Type B pancreatic cell (in vitro differentiated cells): ENCODE data around the gene CDK14. TPM values are rescaled to one million over a fixed set of nuclear protein-coding genes. Genes with fewer than 3 reads are reported as not detected.

Source experiments
- DNase-seq: peaks from one replicate; pipeline ENCODE4 v3.0.0; 2021; ENCODE audit warnings: mixed read lengths; ENCODE audit not compliant: unreplicated experiment; ENCODE audit errors: extremely low spot score
- H3K27ac Mint-ChIP-seq: 2 replicates; pipeline ENCODE4 v1.8.0; 2021; ENCODE audit warnings: mild to moderate bottlenecking, mixed read lengths
- H3K27me3 Mint-ChIP-seq: 2 replicates; pipeline ENCODE4 v1.8.0; 2021; ENCODE audit warnings: mixed read lengths
- H3K36me3 Mint-ChIP-seq: 2 replicates; pipeline ENCODE4 v1.8.0; 2021; ENCODE audit warnings: mixed read lengths
- H3K4me1 Mint-ChIP-seq: one replicate; pipeline ENCODE4 v1.8.0; 2021; ENCODE audit warnings: mixed read lengths; ENCODE audit not compliant: unreplicated experiment
- H3K4me3 Mint-ChIP-seq: 2 replicates; pipeline ENCODE4 v1.8.0; 2021; ENCODE audit warnings: mild to moderate bottlenecking, mixed read lengths
- H3K9me3 Mint-ChIP-seq: 2 replicates; pipeline ENCODE4 v1.8.0; 2021; ENCODE audit warnings: mixed read lengths
- total RNA-seq: library from RNA; stranded (reverse); gene quantifications from 2 replicates; pipeline ENCODE4 v1.2.1, GENCODE V29; 2021; ENCODE audit warnings: low replicate concordance
- TF ChIP-seq, protein P1 (sequence below): fragments of 200-600 bp; sonication (generic); conservative IDR thresholded peaks from 2 replicates; pipeline ENCODE4 v1.5.0; 2021; ENCODE audit warnings: antibody characterized with exemption, mild to moderate bottlenecking

CDK14 gene
- total RNA-seq, 1 donor from 2014 or later: 43.5 TPM

GRCh38 chr7:91041141-91041540, 445.0 kb downstream of the CDK14 start:
- peaks cover 4% of the 10 kb centered on the region for H3K36me3 Mint-ChIP-seq
- H3K4me1 Mint-ChIP-seq: peaks cover 7% of the 10 kb centered on the region
- DNase-seq: no peak
- H3K27ac Mint-ChIP-seq: no peak overlapping the region
- H3K4me3 Mint-ChIP-seq: no peak overlapping the region
- TF ChIP-seq, protein P1, sequence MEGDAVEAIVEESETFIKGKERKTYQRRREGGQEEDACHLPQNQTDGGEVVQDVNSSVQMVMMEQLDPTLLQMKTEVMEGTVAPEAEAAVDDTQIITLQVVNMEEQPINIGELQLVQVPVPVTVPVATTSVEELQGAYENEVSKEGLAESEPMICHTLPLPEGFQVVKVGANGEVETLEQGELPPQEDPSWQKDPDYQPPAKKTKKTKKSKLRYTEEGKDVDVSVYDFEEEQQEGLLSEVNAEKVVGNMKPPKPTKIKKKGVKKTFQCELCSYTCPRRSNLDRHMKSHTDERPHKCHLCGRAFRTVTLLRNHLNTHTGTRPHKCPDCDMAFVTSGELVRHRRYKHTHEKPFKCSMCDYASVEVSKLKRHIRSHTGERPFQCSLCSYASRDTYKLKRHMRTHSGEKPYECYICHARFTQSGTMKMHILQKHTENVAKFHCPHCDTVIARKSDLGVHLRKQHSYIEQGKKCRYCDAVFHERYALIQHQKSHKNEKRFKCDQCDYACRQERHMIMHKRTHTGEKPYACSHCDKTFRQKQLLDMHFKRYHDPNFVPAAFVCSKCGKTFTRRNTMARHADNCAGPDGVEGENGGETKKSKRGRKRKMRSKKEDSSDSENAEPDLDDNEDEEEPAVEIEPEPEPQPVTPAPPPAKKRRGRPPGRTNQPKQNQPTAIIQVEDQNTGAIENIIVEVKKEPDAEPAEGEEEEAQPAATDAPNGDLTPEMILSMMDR: no peak
- H3K9me3 Mint-ChIP-seq: no peaks in the 10 kb centered on the region
- no peaks in the 10 kb centered on the region for H3K27me3 Mint-ChIP-seq

GRCh38 chr7:91041901-91042484, 445.9 kb downstream of the CDK14 start:
- H3K4me3 Mint-ChIP-seq: no peak overlapping the region
- no peak overlapping the region for H3K27ac Mint-ChIP-seq
- H3K27me3 Mint-ChIP-seq: no peaks in the 10 kb centered on the region
- no peaks in the 10 kb centered on the region for H3K9me3 Mint-ChIP-seq
- no peak for DNase-seq
- TF ChIP-seq, protein P1: no peak
- H3K36me3 Mint-ChIP-seq: peaks cover 4% of the 10 kb centered on the region
- peaks cover 7% of the 10 kb centered on the region for H3K4me1 Mint-ChIP-seq

- Mint-ChIP-seq H3K27me3 (no peaks in the 10 kb centered on the region), H3K9me3 (no peaks in the 10 kb centered on the region), H3K27ac (no peak overlapping the region), H3K4me3 (no peak overlapping the region), H3K4me1 (peaks cover 7% of the 10 kb centered on the region), H3K36me3 (peaks cover 4% of the 10 kb centered on the region)
- TF ChIP-seq, protein P1: no peak
- DNase-seq: no peak
Measured at GRCh38 chr7:91043186-91043585, 447.1 kb downstream of the CDK14 start.

DNA sequence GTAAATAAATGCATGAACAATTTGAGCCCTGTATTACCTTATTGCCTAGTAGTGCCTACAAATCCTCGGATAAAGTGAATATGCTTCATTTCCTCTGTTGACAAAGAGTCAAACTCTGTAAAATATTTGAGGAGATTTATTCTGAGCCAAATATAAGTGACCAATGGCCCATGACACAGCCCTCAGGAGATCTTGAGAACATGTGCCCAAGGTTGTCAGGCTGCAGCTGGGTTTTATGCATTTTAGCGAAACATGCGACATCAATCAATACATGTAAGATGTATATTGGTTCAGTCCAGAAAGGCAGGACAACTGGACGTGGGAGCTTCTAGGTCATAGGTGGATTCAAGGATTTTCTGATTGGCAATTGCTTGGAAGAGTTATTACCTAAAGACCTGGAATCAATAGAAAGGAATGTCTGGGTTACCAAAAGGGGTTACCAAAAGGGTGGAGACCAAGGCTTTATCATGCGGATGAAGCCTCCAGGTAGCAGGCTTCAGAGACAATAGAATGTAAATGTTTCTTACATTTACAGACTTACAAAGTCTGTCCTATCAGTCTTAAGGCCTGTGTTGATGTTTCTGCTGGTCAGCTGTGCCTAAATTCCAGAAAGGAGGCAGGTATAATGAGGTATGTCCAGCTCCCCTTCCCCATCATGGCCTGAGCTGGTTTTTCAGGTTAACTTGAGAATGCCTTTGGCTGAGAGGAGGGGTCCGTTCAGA, 448.0 kb downstream of the CDK14 start:
- no peak overlapping the region for H3K27ac Mint-ChIP-seq

GRCh38 chr7:91045606-91046005, 449.5 kb downstream of the CDK14 start:
- Mint-ChIP-seq H3K36me3 (no peaks in the 10 kb centered on the region), H3K27me3 (no peaks in the 10 kb centered on the region), H3K4me1 (peaks cover 7% of the 10 kb centered on the region), H3K4me3 (no peak overlapping the region), H3K27ac (no peak overlapping the region), H3K9me3 (no peaks in the 10 kb centered on the region)
- no peak for DNase-seq
- TF ChIP-seq, protein P1: no peak

More for the DNA sequence above, 448.0 kb downstream of the CDK14 start:
- Mint-ChIP-seq H3K27me3 (no peaks in the 10 kb centered on the region), H3K4me3 (no peak overlapping the region), H3K36me3 (no peaks in the 10 kb centered on the region), H3K9me3 (no peaks in the 10 kb centered on the region), H3K4me1 (peaks cover 7% of the 10 kb centered on the region)
- no peak for DNase-seq
- TF ChIP-seq, protein P1: no peak
